ENCODE measurements around the gene PTPRD.

The PTPRD gene

DNA sequence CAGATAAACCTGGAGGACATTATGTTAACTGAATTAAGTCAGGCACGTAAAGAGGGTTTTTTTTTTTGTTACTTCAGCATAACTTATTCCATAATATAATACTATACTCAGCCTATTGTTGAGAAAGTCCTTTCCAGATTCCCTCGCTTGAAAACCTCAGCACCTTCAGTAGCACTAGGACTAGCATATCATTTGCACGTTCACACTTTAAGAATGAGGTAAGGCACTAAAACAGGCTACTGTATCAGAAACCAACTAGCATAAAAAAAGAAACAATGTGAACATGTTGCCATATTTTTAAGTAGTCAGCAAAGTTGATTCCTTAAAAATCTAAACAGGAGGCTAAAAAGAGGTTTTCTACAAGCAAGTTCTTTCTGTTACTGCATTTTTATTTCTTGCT lies 504.0 kb downstream of the PTPRD start (continued):
- TF ChIP-seq ZSCAN5A (tag by site-specific recombination; IDR thresholded peaks at IDR 0.05) = no peak
- TF ChIP-seq ZNF585B (tag by site-specific recombination; IDR thresholded peaks at IDR 0.05) = no peak

GRCh38 chr9:10104774-10105173 lies 508.0 kb downstream of the PTPRD start:
- POLR2A ChIA-PET = no interaction called here
- no peaks in the 10 kb centered on the region for H3K4me1 ChIP-seq (ENCODE audit: control insufficient read depth, insufficient read depth, low read length)
- no peaks in the 10 kb centered on the region for H3K9me3 ChIP-seq (ENCODE audit: control insufficient read depth, insufficient read depth, low read depth, low read length)
- TF ChIP-seq ZNF112 (tag by site-specific recombination; IDR thresholded peaks at IDR 0.05) = no peak
- no peak for TF ChIP-seq ZNF571 (tag by site-specific recombination; IDR thresholded peaks at IDR 0.05)
- TF ChIP-seq ZNF423 (tag by site-specific recombination; IDR thresholded peaks at IDR 0.05) = no peak
- TF ChIP-seq GLI2 (tag by site-specific recombination; IDR thresholded peaks at IDR 0.05; ENCODE audit: borderline replicate concordance, low read depth) = no peak
- TF ChIP-seq SP2 (tag by site-specific recombination; IDR thresholded peaks at IDR 0.05) = no peak
- no peak for TF ChIP-seq ZNF37A (tag by site-specific recombination; IDR thresholded peaks at IDR 0.05)
- no peak overlapping the region for H3K27ac ChIP-seq (ENCODE audit: extremely low read depth, low read depth, low read length)
- CTCF ChIA-PET = no interaction called here
- no peaks in the 10 kb centered on the region for H3K36me3 ChIP-seq (ENCODE audit: control insufficient read depth in 2 of 2, insufficient read depth in 1 of 2, low read length in 2 of 2)
- no peak overlapping the region for H3K4me3 ChIP-seq (ENCODE audit: low read depth, low read length)

- Histone ChIP-seq H3K27ac (ENCODE audit: extremely low read depth, low read depth, low read length) (no peak overlapping the region), H3K4me1 (ENCODE audit: control insufficient read depth, insufficient read depth, low read length) (no peaks in the 10 kb centered on the region), H3K4me3 (ENCODE audit: low read depth, low read length) (no peak overlapping the region), H3K36me3 (ENCODE audit: control insufficient read depth in 2 of 2, insufficient read depth in 1 of 2, low read length in 2 of 2) (no peaks in the 10 kb centered on the region), H3K9me3 (ENCODE audit: control insufficient read depth, insufficient read depth, low read depth, low read length) (no peaks in the 10 kb centered on the region)
- ChIA-PET CTCF (no interaction called here), POLR2A (no interaction called here)
- TF ChIP-seq ZBTB48 (tag by site-specific recombination; IDR thresholded peaks at IDR 0.05) (no peak), ZNF132 (tag by site-specific recombination; IDR thresholded peaks at IDR 0.05; ENCODE audit: borderline replicate concordance) (no peak), ZNF621 (tag by site-specific recombination; IDR thresholded peaks at IDR 0.05) (no peak), ZNF521 (tag by site-specific recombination; IDR thresholded peaks at IDR 0.05) (no peak), BCL11A (tag by site-specific recombination; IDR thresholded peaks at IDR 0.05; ENCODE audit: low read depth) (no peak), ZNF600 (tag by site-specific recombination; IDR thresholded peaks at IDR 0.05) (no peak), ZNF16 (tag by site-specific recombination; IDR thresholded peaks at IDR 0.05; ENCODE audit: low read depth) (no peak), ZBTB17 (tag by site-specific recombination; IDR thresholded peaks at IDR 0.05) (no peak), ZBTB44 (tag by site-specific recombination; IDR thresholded peaks at IDR 0.05) (no peak), ZNF112 (tag by site-specific recombination; IDR thresholded peaks at IDR 0.05) (no peak), ZFP37 (tag by site-specific recombination; IDR thresholded peaks at IDR 0.05) (no peak), ZBTB11 (tag by site-specific recombination; conservative IDR thresholded peaks at IDR 0.05; ENCODE audit: low read depth) (no peak), ZNF473 (tag by site-specific recombination; IDR thresholded peaks at IDR 0.05) (no peak), YY2 (tag by site-specific recombination; IDR thresholded peaks at IDR 0.05) (no peak), ZNF544 (tag by site-specific recombination; IDR thresholded peaks at IDR 0.05) (no peak)
- TF ChIP-seq, protein P1, sequence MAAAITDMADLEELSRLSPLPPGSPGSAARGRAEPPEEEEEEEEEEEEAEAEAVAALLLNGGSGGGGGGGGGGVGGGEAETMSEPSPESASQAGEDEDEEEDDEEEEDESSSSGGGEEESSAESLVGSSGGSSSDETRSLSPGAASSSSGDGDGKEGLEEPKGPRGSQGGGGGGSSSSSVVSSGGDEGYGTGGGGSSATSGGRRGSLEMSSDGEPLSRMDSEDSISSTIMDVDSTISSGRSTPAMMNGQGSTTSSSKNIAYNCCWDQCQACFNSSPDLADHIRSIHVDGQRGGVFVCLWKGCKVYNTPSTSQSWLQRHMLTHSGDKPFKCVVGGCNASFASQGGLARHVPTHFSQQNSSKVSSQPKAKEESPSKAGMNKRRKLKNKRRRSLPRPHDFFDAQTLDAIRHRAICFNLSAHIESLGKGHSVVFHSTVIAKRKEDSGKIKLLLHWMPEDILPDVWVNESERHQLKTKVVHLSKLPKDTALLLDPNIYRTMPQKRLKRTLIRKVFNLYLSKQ (tag by site-specific recombination; IDR thresholded peaks at IDR 0.05; ENCODE audit: borderline replicate concordance) = no peak
- TF ChIP-seq, protein P2, sequence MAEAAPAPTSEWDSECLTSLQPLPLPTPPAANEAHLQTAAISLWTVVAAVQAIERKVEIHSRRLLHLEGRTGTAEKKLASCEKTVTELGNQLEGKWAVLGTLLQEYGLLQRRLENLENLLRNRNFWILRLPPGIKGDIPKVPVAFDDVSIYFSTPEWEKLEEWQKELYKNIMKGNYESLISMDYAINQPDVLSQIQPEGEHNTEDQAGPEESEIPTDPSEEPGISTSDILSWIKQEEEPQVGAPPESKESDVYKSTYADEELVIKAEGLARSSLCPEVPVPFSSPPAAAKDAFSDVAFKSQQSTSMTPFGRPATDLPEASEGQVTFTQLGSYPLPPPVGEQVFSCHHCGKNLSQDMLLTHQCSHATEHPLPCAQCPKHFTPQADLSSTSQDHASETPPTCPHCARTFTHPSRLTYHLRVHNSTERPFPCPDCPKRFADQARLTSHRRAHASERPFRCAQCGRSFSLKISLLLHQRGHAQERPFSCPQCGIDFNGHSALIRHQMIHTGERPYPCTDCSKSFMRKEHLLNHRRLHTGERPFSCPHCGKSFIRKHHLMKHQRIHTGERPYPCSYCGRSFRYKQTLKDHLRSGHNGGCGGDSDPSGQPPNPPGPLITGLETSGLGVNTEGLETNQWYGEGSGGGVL (tag by site-specific recombination; IDR thresholded peaks at IDR 0.05) = no peak
These were observed 517.6 kb downstream of the PTPRD start for GRCh38 chr9:10095208-10095607.
